BE2C (cell line): ENCODE results near the gene BIK.

ENCODE experiments used
- DNase-seq: peaks from one replicate; pipeline ENCODE4 v3.0.0-alpha.2; 2020
- H3K27me3 ChIP-seq: fragments of 250-450 bp; sonication (Bioruptor Pico); 2 replicates; pipeline ENCODE4 v1.5.1; 2020; ENCODE audit warnings: mild to moderate bottlenecking
- H3K36me3 ChIP-seq: fragments of 250-450 bp; sonication (Bioruptor Pico); 2 replicates; pipeline ENCODE4 v1.5.1; 2020; ENCODE audit warnings: mild to moderate bottlenecking
- H3K4me1 ChIP-seq: fragments of 250-450 bp; sonication (Bioruptor Pico); 2 replicates; pipeline ENCODE4 v1.5.1; 2020
- H3K4me3 ChIP-seq: 2 replicates; pipeline ENCODE4 v1.5.1; 2011; ENCODE audit warnings: low read depth, low read length
- H3K9me3 ChIP-seq: fragments of 250-450 bp; sonication (Bioruptor Pico); 2 replicates; pipeline ENCODE4 v1.5.1; 2020
- TF ChIP-seq, protein P1 (sequence below): IDR thresholded peaks from 2 replicates; pipeline ENCODE4 v1.5.1; 2012; ENCODE audit warnings: mild to moderate bottlenecking, low read depth, low read length

The BIK gene

DNA sequence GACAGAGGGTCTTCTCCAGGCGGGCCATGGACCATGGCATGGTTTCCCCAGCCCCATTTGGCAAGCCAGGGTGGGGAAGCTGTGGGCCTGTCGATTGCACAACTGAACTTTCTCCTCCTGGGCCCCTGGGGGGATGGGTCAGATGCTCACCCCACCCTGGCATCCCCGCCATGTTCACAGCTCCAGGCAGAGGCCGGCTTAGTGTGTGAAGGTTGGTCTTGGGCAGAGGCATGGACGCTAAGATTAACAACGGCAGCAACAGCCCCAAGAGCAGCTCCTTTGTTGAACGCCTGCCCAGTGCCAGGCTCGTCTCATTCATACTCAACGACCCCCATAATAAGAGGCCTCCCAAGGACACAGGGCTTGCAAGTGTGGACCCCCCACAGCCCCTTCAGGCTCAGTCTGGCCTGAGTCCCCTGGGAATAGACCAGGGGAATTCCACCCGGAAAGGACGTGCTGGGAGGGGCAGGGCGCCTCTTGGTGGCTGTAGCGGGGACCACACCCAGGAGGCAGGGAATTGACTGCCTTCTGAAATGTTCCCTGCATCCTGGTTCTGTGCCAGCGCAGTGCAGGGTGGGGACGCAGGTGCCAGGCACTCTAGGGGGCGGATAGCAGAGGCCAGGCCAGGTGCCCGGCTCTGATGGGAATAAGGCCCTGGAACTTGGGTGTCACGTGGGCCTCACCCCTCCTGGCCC, 49.1 kb downstream of the BIK start:
- H3K36me3 ChIP-seq, result peaks cover 24% of the 10 kb centered on the region
- TF ChIP-seq, protein P1, sequence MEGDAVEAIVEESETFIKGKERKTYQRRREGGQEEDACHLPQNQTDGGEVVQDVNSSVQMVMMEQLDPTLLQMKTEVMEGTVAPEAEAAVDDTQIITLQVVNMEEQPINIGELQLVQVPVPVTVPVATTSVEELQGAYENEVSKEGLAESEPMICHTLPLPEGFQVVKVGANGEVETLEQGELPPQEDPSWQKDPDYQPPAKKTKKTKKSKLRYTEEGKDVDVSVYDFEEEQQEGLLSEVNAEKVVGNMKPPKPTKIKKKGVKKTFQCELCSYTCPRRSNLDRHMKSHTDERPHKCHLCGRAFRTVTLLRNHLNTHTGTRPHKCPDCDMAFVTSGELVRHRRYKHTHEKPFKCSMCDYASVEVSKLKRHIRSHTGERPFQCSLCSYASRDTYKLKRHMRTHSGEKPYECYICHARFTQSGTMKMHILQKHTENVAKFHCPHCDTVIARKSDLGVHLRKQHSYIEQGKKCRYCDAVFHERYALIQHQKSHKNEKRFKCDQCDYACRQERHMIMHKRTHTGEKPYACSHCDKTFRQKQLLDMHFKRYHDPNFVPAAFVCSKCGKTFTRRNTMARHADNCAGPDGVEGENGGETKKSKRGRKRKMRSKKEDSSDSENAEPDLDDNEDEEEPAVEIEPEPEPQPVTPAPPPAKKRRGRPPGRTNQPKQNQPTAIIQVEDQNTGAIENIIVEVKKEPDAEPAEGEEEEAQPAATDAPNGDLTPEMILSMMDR, result peak; percentile 40
- DNase-seq, result peak; percentile 47
- peaks cover 8% of the 10 kb centered on the region for H3K4me1 ChIP-seq
- no peaks in the 10 kb centered on the region for H3K27me3 ChIP-seq
- no peak overlapping the region for H3K4me3 ChIP-seq
- H3K9me3 ChIP-seq, result no peaks in the 10 kb centered on the region

DNA sequence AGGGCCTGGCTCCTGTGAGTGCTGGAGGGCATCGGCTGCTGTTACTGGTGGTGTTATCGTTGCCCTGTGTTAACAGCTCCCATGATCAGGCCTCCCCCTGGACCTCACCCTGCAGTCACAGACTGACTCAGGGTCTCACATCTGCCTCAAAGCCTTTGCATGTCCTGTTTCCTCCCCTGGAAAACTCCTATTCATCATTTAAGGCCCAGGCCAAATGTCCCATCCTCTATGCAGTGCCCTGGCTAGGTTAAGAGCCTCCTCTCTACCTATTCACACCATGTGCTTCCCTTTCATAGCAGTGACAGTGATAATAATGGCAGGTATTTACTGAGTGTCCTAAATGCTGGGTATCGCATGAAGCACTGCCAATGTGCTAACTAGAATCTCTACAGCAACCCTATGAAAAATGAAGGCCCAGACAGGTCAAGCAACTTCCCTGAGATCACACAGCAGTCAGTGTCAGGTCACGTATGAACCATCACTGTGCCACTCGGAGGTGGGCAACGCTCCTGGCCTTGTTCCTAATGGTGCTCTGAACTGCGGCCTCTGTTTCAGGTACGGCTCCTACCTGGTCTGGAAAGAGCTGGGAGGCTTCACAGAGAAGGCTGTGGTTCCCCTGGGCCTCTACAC, 50.1 kb downstream of the BIK start:
- TF ChIP-seq, protein P1, result no peak
- Histone ChIP-seq H3K9me3 (no peaks in the 10 kb centered on the region), H3K4me1 (peaks cover 6% of the 10 kb centered on the region), H3K36me3 (peaks cover 21% of the 10 kb centered on the region), H3K4me3 (no peak overlapping the region), H3K27me3 (no peaks in the 10 kb centered on the region)
- no peak for DNase-seq

DNA sequence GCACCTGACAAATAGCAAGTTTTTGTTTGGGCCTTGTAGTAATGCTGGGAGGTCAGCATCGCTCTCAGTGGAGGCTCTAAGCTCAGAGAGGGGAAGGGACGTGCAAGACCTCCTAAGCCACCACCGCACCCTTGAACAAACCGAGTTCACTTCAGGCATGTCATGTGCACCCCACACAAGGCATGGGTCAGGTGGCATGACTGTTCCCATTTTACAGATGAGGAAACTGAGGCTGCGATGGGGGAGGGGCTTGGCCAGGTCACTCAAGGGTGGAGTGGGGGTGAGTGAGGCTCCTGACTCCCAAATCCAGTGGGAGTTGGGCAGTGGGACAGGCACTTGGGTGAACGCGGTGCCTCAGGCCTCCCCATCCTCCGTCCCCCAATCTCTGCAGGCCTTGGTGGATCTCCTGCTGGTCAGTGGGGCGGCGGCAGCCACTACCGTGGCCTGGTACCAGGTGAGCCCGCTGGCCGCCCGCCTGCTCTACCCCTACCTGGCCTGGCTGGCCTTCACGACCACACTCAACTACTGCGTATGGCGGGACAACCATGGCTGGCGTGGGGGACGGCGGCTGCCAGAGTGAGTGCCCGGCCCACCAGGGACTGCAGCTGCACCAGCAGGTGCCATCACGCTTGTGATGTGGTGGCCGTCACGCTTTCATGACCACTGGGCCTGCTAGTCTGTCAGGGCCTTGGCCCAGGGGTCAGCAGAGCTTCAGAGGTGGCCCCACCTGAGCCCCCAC, 52.0 kb downstream of the BIK start:
- TF ChIP-seq, protein P1, result no peak
- DNase-seq, result no peak
- H3K9me3 ChIP-seq, result no peaks in the 10 kb centered on the region
- no peaks in the 10 kb centered on the region for H3K27me3 ChIP-seq
- H3K4me1 ChIP-seq, result no peaks in the 10 kb centered on the region; the same call in 1 of the 2 replicates
- no peak overlapping the region for H3K4me3 ChIP-seq
- H3K36me3 ChIP-seq, result peaks cover 16% of the 10 kb centered on the region

DNA sequence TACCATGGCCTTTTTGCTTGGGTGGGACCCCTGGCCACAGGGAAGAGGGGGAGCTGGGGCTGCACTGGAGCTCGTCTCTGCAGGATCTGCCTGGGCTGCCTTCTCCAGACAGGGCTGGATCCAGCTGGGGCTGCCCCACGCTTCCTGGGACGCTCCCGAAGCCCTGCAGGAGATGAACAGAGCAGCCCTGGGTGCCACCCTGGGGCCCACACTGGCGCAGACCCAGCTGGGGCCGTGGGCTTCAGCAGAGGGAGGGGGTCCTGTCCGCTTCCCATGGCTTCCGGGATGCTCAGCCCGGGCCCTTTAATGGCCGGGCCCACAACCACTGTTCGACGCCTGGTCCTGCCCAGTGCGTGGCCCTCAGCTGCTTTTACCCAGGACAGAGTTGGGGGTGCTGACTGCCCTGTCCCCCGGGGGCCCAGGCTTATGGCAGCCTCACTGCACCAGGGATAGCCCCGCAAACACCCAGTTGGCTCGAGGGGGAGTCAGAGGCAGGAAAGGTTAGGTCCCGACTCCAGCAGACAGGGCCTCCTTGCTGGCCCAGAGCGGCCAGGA, 52.8 kb downstream of the BIK start:
- Histone ChIP-seq H3K36me3 (peaks cover 22% of the 10 kb centered on the region), H3K9me3 (no peaks in the 10 kb centered on the region), H3K4me1 (no peaks in the 10 kb centered on the region; the same call in 1 of the 2 replicates), H3K4me3 (no peak overlapping the region), H3K27me3 (no peaks in the 10 kb centered on the region)
- DNase-seq, result no peak
- TF ChIP-seq, protein P1, result no peak

DNA sequence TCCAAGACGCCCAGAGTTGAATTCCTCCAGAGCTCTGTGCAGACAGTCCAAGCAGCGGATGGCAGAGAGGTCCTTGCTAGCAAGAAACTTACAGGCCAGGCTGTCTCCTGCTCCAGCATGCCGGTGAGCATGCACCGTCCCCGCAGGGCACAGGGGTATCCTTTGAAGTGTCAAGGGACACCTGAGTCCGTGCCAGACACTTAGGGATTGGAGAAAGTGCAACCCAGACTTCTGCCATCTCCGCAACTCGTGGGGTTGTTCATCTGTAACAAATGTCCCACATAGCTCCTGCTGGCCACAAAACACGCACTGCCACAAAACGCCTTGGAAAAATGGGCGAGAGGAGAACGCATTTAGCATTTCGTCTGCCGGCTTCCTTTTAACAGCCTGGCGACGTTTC, 54.1 kb downstream of the BIK start:
- Histone ChIP-seq H3K36me3 (peaks cover 34% of the 10 kb centered on the region), H3K27me3 (no peaks in the 10 kb centered on the region), H3K9me3 (no peaks in the 10 kb centered on the region), H3K4me3 (no peak overlapping the region), H3K4me1 (no peaks in the 10 kb centered on the region; the same call in 1 of the 2 replicates)
- DNase-seq, result no peak
- TF ChIP-seq, protein P1, result no peak
